IPS-18a (cell line): ENCODE results near the gene PRXL2B.
"Not testable (repeated sequence)": the region's sequence is repeated elsewhere in the genome, so short reads cannot be mapped to it uniquely, and the experiment has no call there.

Source experiments
- H3K27ac ChIP-seq: one replicate; pipeline ENCODE4 v1.5.1; 2013; ENCODE audit warnings: low read length
- H3K27me3 ChIP-seq: one replicate; pipeline ENCODE4 v1.6.1; 2013; ENCODE audit warnings: mild to moderate bottlenecking, low read length; ENCODE audit not compliant: control insufficient read depth, insufficient read depth
- H3K36me3 ChIP-seq: one replicate; pipeline ENCODE4 v1.6.1; 2013; ENCODE audit warnings: low read depth, low read length; ENCODE audit not compliant: control insufficient read depth
- H3K4me1 ChIP-seq: one replicate; pipeline ENCODE4 v1.6.1; 2013; ENCODE audit warnings: low read depth, low read length; ENCODE audit not compliant: control insufficient read depth
- H3K4me3 ChIP-seq: one replicate; pipeline ENCODE4 v1.5.1; 2013; ENCODE audit warnings: low read length
- H3K9ac ChIP-seq: one replicate; pipeline ENCODE4 v1.6.1; 2013; ENCODE audit warnings: mild to moderate bottlenecking, low read length, moderate library complexity
- H3K9me3 ChIP-seq: one replicate; pipeline ENCODE4 v1.6.1; 2013; ENCODE audit warnings: low read depth, low read length; ENCODE audit not compliant: control insufficient read depth

PRXL2B gene

GRCh38 chr1:2560299-2561073 is 26.1 kb upstream of the PRXL2B start:
- H3K27me3 ChIP-seq, result no peaks in the 10 kb centered on the region
- H3K4me3 ChIP-seq, result no peak overlapping the region
- no peaks in the 10 kb centered on the region for H3K36me3 ChIP-seq
- no peak overlapping the region for H3K9ac ChIP-seq
- no peaks in the 10 kb centered on the region for H3K9me3 ChIP-seq
- H3K27ac ChIP-seq, result no peak overlapping the region
- H3K4me1 ChIP-seq, result peaks cover 4% of the 10 kb centered on the region

GRCh38 chr1:2561446-2561845 is 25.1 kb upstream of the PRXL2B start:
- Histone ChIP-seq H3K36me3 (no peaks in the 10 kb centered on the region), H3K4me3 (no peak overlapping the region), H3K4me1 (no peaks in the 10 kb centered on the region), H3K27me3 (no peaks in the 10 kb centered on the region), H3K9me3 (no peaks in the 10 kb centered on the region), H3K27ac (no peak overlapping the region), H3K9ac (no peak overlapping the region)

- no peaks in the 10 kb centered on the region for H3K9me3 ChIP-seq
- H3K27me3 ChIP-seq, result no peaks in the 10 kb centered on the region
- no peak overlapping the region for H3K9ac ChIP-seq
- no peak overlapping the region for H3K4me3 ChIP-seq
- H3K4me1 ChIP-seq, result no peaks in the 10 kb centered on the region
- no peaks in the 10 kb centered on the region for H3K36me3 ChIP-seq
- H3K27ac ChIP-seq, result no peak overlapping the region
Measured at GRCh38 chr1:2561898-2562895, 24.4 kb upstream of the PRXL2B start.

- Histone ChIP-seq H3K27ac (no peak overlapping the region), H3K4me3 (no peak overlapping the region), H3K36me3 (no peaks in the 10 kb centered on the region), H3K4me1 (no peaks in the 10 kb centered on the region), H3K9ac (no peak overlapping the region), H3K27me3 (no peaks in the 10 kb centered on the region), H3K9me3 (no peaks in the 10 kb centered on the region)
Measured at GRCh38 chr1:2563205-2563604, 23.4 kb upstream of the PRXL2B start.

DNA sequence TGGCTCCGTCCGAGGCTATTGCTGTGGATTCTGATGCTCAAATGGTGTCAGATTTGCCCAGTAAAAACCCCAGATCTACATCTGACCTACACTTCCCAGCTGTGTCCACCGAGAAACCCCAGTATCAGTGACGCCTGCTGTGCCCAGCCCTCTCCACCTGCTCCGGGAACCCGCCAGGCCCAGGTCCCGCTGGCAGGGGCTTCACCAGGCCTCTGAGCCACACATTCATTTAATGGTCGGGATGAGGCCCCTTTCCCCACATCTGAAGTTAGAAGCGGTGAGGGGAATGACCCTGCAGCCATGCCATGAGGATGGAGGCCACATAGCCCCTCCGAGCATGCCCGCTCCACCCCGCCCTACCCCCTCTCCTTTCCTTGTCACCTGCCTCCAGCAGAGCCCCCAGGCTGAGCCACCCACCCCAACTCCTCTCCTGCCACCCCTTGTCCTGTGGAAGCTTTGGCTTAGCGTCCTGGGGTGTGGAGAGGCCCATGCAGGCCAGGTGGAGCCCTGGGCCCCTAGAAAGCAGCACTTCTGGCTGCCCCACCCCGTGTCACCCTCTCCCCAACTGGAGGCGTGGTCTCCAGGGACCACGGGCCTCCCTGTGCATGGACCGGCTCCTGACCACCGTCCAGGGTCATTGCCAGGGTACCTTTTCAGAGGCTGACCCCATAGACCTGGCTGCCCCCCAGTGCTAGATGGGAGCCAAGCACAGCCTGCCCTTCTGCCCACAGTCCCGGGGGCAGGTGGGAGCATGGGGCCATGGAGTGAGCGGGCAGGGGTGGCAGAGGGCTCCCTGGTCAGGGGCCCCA is 22.4 kb upstream of the PRXL2B start:
- H3K9ac ChIP-seq, result no peak overlapping the region
- no peaks in the 10 kb centered on the region for H3K27me3 ChIP-seq
- H3K9me3 ChIP-seq, result no peaks in the 10 kb centered on the region
- no peaks in the 10 kb centered on the region for H3K4me1 ChIP-seq
- H3K36me3 ChIP-seq, result no peaks in the 10 kb centered on the region
- no peak overlapping the region for H3K4me3 ChIP-seq
- no peak overlapping the region for H3K27ac ChIP-seq

DNA sequence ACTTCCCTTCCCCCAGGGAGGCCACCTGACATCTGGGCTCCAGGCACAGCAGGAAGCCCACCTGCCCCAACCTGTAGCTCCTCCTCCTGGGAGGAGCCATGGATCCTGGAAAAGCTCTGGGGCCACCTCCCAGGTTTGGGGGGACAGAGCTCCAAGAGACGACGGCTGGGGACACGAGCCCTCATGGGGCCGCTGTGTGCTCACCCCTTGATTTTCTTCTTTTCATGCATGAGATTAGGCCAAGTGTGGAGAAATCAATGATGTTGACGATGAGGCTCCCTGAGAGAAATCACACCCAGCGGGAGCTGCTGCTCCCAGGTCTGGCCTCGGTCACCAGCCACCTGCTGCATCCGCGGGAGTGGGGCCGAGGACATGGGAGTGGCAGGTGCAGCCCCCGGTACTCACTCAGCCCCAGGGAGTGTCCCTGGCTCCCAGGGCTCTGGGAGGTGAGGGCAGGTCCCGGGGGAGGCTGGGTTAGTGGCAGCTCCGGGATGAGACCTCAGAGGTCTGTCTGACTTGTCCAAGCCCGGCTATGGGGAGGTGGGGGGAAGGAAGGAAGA is 21.7 kb upstream of the PRXL2B start:
- Histone ChIP-seq H3K27me3 (no peaks in the 10 kb centered on the region), H3K9me3 (no peaks in the 10 kb centered on the region), H3K4me3 (no peak overlapping the region), H3K36me3 (no peaks in the 10 kb centered on the region), H3K4me1 (no peaks in the 10 kb centered on the region), H3K27ac (no peak overlapping the region), H3K9ac (no peak overlapping the region)

GRCh38 chr1:2566101-2567045 is 20.2 kb upstream of the PRXL2B start:
- H3K27me3 ChIP-seq, result no peaks in the 10 kb centered on the region
- no peak overlapping the region for H3K27ac ChIP-seq
- no peak overlapping the region for H3K4me3 ChIP-seq
- no peaks in the 10 kb centered on the region for H3K9me3 ChIP-seq
- H3K4me1 ChIP-seq, result no peaks in the 10 kb centered on the region
- H3K36me3 ChIP-seq, result no peaks in the 10 kb centered on the region
- no peak overlapping the region for H3K9ac ChIP-seq

DNA sequence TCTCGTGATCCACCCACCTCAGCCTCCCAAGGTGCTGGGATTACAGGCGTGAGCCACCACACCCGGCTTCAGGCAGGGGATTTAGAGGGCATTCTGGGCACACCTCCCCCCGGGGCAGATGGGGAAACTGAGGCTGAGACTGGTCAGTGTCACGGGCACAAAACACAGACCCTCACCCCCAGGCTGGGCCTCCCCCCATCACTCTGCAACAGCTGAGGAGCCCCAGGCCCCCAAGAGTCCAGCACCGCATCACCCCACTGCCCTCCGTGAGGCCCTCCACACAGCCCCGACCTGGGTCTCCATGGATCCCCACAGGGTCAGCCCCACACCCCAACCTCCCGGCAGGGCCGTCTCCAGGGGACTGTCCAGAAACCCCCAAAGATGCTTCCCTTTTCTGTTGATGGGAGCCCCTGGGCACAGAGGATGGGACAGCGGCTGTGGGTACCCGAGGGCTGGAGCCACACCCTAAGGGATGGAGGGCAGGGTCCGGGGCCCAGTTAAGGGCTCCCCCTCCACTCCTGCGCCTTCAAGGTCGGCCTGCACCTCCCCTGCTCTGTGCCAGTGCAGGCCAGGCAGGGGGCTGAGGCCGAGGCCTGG is 19.4 kb upstream of the PRXL2B start:
- no peaks in the 10 kb centered on the region for H3K9me3 ChIP-seq
- H3K4me3 ChIP-seq, result no peak overlapping the region
- H3K4me1 ChIP-seq, result no peaks in the 10 kb centered on the region
- H3K27me3 ChIP-seq, result no peaks in the 10 kb centered on the region
- no peak overlapping the region for H3K27ac ChIP-seq
- no peak overlapping the region for H3K9ac ChIP-seq
- H3K36me3 ChIP-seq, result no peaks in the 10 kb centered on the region

DNA sequence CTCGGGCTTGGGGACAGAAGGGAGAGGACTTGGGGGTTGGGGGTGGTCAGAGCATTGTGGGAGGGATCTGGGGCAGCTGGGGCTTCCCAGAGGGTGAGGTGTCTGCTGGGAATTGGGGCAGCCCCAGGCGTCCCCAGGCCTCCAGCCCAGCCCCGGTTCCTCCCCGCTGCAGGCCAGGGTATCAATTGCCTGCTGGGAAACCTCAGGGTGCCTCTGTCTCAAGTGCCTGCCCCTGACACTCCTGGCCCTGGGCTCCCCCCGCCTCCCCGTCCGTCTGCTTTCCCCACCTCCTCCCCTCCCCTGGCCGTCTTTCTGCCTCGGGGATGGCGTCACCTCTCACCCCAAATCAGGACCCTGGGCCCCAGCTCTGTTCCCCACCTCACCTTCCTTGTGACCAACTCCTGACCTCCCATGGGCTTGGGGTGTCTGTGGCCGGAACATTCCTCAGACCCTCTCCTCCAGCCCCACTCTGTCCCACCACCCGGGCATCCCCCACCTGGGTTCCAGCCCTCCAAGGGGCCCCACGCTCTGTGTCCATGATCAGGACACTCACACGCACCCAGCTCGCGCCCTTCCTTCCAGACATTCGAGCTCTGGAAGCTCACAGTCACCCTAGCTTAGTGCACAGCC is 18.3 kb upstream of the PRXL2B start:
- not testable (repeated sequence) for H3K27ac ChIP-seq, H3K36me3 ChIP-seq, H3K9me3 ChIP-seq, H3K9ac ChIP-seq, H3K4me1 ChIP-seq, H3K27me3 ChIP-seq, H3K4me3 ChIP-seq

DNA sequence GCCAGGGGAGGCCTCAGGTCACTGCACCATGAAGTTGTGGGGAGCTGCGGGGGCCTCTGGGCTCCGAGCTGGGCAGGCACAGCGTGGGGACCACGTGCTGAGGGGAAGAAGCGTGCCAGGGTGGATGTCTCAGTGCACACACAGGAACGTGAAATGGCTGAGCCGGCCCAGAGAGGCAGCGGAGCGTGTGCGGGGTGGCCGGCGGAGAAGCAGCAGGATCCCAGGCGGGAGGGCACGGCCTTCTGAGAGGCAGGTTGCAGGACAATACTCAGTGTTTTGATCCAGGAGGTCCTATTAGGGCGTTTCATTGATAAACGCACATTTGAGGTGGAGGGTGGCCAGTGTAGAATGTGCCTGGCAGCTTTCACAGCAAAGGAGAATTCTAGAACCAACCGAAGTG is 17.5 kb upstream of the PRXL2B start:
- Histone ChIP-seq H3K36me3 (no peaks in the 10 kb centered on the region), H3K27me3 (no peaks in the 10 kb centered on the region), H3K4me3 (no peak overlapping the region), H3K9ac (no peak overlapping the region), H3K27ac (no peak overlapping the region), H3K9me3 (no peaks in the 10 kb centered on the region), H3K4me1 (no peaks in the 10 kb centered on the region)
